Esophagus muscularis mucosa (tissue), 4 donors: ENCODE measurements around the gene BRIX1. TPM values are rescaled to one million over a fixed set of nuclear protein-coding genes. Genes with fewer than 3 reads are reported as not detected.

ENCODE experiments used
- DNase-seq: peaks from one replicate; pipeline ENCODE4 v3.0.0-alpha.2; 2017; ENCODE audit errors: extremely low spot score
- H3K27ac ChIP-seq, 4 donors: fragments of 200-600 bp; sonication (generic); replicated peaks in 1 of 4; 1 replicate in 3 of 4; 2 replicates in 1 of 4; pipeline ENCODE4 v1.5.1; 2016 to 2019; ENCODE audit warnings: mild to moderate bottlenecking in 1 of 4
- H3K27me3 ChIP-seq, 4 donors: fragments of 200-600 bp; sonication (generic); one replicate each; pipeline versions ENCODE4 v1.5.1 to v1.6.0; 2016 to 2019
- H3K36me3 ChIP-seq, 4 donors: fragments of 200-600 bp; sonication (generic); one replicate each; pipeline ENCODE4 v1.5.1; 2016 to 2019
- H3K4me1 ChIP-seq, 4 donors: fragments of 200-600 bp; sonication (generic); one replicate each; pipeline ENCODE4 v1.5.1; 2016 to 2019
- H3K4me3 ChIP-seq, 4 donors: fragments of 200-600 bp; sonication (generic); 1 replicate in 2 of 4; 2 replicates in 2 of 4; pipeline ENCODE4 v1.5.1; 2016 to 2019; ENCODE audit warnings: mild to moderate bottlenecking in 4 of 4, moderate library complexity in 1 of 4
- H3K9me3 ChIP-seq, 4 donors: fragments of 200-600 bp; sonication (generic); 1 replicate in 3 of 4; 2 replicates in 1 of 4; pipeline ENCODE4 v1.5.1; 2016 to 2019
- CTCF ChIP-seq, 3 experiments: fragments of 200-600 bp in 2 of 3; fragments of 450-650 bp in 1 of 3; sonication (generic) in 2 of 3; IDR thresholded peaks; one replicate each; pipeline ENCODE4 v1.5.1; 2017 to 2019; ENCODE audit warnings: antibody characterized with exemption in 3 of 3, mild to moderate bottlenecking in 2 of 3, moderate library complexity in 1 of 3
- EP300 ChIP-seq: sonication (generic); formaldehyde crosslinking; IDR thresholded peaks from one replicate; pipeline ENCODE4 v1.6.1; 2017; ENCODE audit warnings: antibody characterized with exemption
- POLR2A ChIP-seq: fragments of 450-650 bp; IDR thresholded peaks from one replicate; pipeline ENCODE4 v1.6.1; 2017; ENCODE audit warnings: antibody characterized with exemption, moderate library complexity, mild to moderate bottlenecking, low read depth
- POLR2AphosphoS5 ChIP-seq, 2 donors: sonication (generic); formaldehyde crosslinking; IDR thresholded peaks; one replicate each; pipeline ENCODE4 v1.6.1; 2017; ENCODE audit warnings: antibody characterized with exemption in 2 of 2
- WGBS: methylation state at CpG from one replicate; pipeline ENCODE4 v1.1.5; 2018; 5-methylcytosine and 5-hydroxymethylcytosine counted together
- intact Hi-C: fragments of 100-400 bp; cut with DNase I; formaldehyde crosslinking; loops from one replicate; pipeline ENCODE4 v1.15.1; 2023
- total RNA-seq, 4 donors: library from RNA; depleted of rRNA; stranded (reverse); fragments of >200 nt; gene quantifications; one replicate each; pipeline versions ENCODE4 v1.1.0 to v1.2.1, GENCODE V29; 2016

The BRIX1 gene
- 10 to 100 TPM; 18.4 to 31.8 (median 19.8) TPM for total RNA-seq

DNA sequence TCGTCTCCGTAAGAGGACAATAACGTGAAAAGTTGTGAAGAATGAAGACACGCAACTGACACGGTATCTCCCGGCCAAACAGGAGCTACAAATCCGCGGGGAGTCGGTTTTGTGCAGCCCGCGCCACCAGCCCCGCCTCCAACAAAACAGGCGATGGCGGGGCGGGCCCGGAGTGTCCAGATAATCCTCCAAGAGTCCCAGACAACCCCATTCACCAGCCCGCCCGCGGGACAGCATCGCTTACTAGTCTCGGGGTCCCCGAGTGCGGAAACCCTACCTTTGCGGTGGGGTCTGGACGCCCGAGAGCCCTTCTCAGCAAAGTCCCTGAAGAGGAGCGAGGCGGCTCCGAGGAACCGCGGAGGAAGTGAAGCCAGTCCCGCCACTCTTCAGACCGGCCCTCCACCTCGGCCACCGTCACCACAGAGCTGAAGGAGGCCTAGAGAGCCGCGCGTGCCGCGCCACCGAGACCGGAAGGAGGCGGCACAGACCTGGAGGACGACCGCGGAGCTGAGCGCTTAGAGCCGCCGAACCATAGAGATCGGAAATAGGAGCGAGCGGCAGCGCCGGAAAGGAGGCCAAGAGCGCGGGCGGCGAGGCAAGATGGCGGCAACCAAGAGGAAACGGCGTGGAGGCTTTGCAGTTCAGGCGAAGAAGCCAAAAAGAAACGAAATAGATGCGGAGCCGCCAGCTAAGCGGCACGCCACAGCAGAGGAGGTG is at the start of gene BRIX1, which contains the start of gene RAD1:
Gene BRIX1 (plus strand): TSS at position 573 of the 717 bp plus-strand sequence. CDS start 28 bp downstream, at position 601.
Gene RAD1 (minus strand): TSS at position 366 of the 717 bp plus-strand sequence. CDS start 612 bp downstream, outside the sequence.
- intact Hi-C loops = no loop called here
- TF ChIP-seq POLR2A = peak; percentile 46
- peak in 1 of 3 experiments; percentile 38 for TF ChIP-seq CTCF (IDR thresholded peaks at IDR 0.05)
- peak; percentile 93 to 94 for TF ChIP-seq POLR2AphosphoS5 (IDR thresholded peaks at IDR 0.05)
- TF ChIP-seq EP300 = no peak
- no peaks in the 10 kb centered on the region for H3K9me3 ChIP-seq
- no peaks in the 10 kb centered on the region for H3K27me3 ChIP-seq
- peak within 1 kb of the TSS; percentile 85 to 89 (median 88) for H3K27ac ChIP-seq
- peak within 1 kb of the TSS; percentile 72 to 98 (median 95) for H3K4me3 ChIP-seq
- under 1% methylated on average over 34 of the region's 67 CpGs for WGBS
- peak; percentile 97 for DNase-seq
- H3K36me3 ChIP-seq = peaks cover 15 to 38% (median 27%) of the 10 kb centered on the region in 4 donors
- peaks cover 25 to 51% (median 48%) of the 10 kb centered on the region in 4 donors for H3K4me1 ChIP-seq

- Histone ChIP-seq H3K4me1 (no peaks in the 10 kb centered on the region), H3K36me3 (no peaks in the 10 kb centered on the region), H3K9me3 (no peaks in the 10 kb centered on the region), H3K27ac (no peak overlapping the region), H3K4me3 (no peak overlapping the region), H3K27me3 (no peaks in the 10 kb centered on the region)
- no peak for TF ChIP-seq EP300
- TF ChIP-seq POLR2AphosphoS5 (IDR thresholded peaks at IDR 0.05) = no peak
- no peak for TF ChIP-seq POLR2A
- TF ChIP-seq CTCF (IDR thresholded peaks at IDR 0.05) = no peak
- DNase-seq = no peak
- WGBS = 76% methylated on average over 3 of the region's 3 CpGs
- intact Hi-C loops = no loop called here
These were observed 48.5 kb upstream of the BRIX1 start for GRCh38 chr5:34866989-34867471.

- WGBS = 93% methylated on average over 3 of the region's 3 CpGs
- TF ChIP-seq POLR2AphosphoS5 (IDR thresholded peaks at IDR 0.05) (no peak), POLR2A (no peak), EP300 (no peak)
These were observed 47.9 kb upstream of the BRIX1 start for GRCh38 chr5:34867660-34868059.

DNA sequence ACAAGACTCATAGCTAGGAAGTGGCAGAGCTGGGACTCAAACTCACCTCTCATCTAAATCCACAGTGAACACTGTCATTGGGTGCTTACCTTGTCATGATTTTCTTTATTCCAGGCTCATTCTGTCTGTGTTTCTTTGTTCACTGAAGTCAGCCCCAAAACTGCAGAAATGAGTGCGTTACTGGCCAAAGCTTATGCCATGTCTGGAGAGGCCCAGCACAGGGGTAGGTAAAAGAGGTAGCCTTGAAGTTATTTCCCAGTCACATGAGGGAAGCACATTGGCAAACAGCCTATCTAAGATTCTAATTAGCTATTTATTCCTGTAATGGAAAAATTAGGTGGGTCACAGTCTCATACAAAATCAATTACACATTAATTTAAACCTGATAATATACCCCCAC is 46.7 kb upstream of the BRIX1 start:
- no peak for DNase-seq

More at GRCh38 chr5:34867660-34868059, 47.9 kb upstream of the BRIX1 start:
- no peaks in the 10 kb centered on the region for H3K36me3 ChIP-seq
- no peak overlapping the region for H3K4me3 ChIP-seq
- H3K27me3 ChIP-seq = no peaks in the 10 kb centered on the region
- no peak for DNase-seq
- no peak overlapping the region for H3K27ac ChIP-seq
- H3K4me1 ChIP-seq = no peaks in the 10 kb centered on the region
- intact Hi-C loops = no loop called here
- no peaks in the 10 kb centered on the region for H3K9me3 ChIP-seq

More for the DNA sequence above, 46.7 kb upstream of the BRIX1 start:
- no peaks in the 10 kb centered on the region for H3K4me1 ChIP-seq
- H3K9me3 ChIP-seq = no peaks in the 10 kb centered on the region
- H3K36me3 ChIP-seq = no peaks in the 10 kb centered on the region
- H3K27ac ChIP-seq = no peak overlapping the region
- H3K27me3 ChIP-seq = no peaks in the 10 kb centered on the region
- intact Hi-C loops = no loop called here
- TF ChIP-seq CTCF (IDR thresholded peaks at IDR 0.05) (no peak), POLR2AphosphoS5 (IDR thresholded peaks at IDR 0.05) (no peak), POLR2A (no peak), EP300 (no peak)
- WGBS = 100% methylated on average over 1 of the region's 1 CpG
- H3K4me3 ChIP-seq = no peak overlapping the region
